Measurements from ENCODE around the gene LGI4. TPM values are rescaled to one million over a fixed set of nuclear protein-coding genes. Genes with fewer than 3 reads are reported as not detected.

LGI4 gene
- total and polyA plus RNA-seq, 12 donors: 0.17 to 22.4 (median 1.5) TPM

GRCh38 chr19:35076657-35077056, 58.2 kb downstream of the LGI4 start:
- Histone ChIP-seq H3K9me3 (replicated peaks in 1 of 3) (no peaks in the 10 kb centered on the region), H3K4me1 (replicated peaks in 1 of 2) (no peaks in the 10 kb centered on the region), H3K27ac (no peak overlapping the region), H3K27me3 (peaks cover 3% of the 10 kb centered on the region), H3K4me3 (no peak overlapping the region), H3K36me3 (replicated peaks in 1 of 2) (no peaks in the 10 kb centered on the region)
- TF ChIP-seq POLR2A (IDR thresholded peaks at IDR 0.05) (no peak), CTCF (IDR thresholded peaks at IDR 0.05) (no peak)
- WGBS, 4 donors: 66 to 84% (median 77%) methylated on average over 5 to 8 of the region's 8 CpGs
- intact Hi-C loops (cut with DNase I): no loop called here
- no peak for DNase-seq

- DNase-seq: no peak
- Histone ChIP-seq H3K27me3 (peaks cover 3% of the 10 kb centered on the region), H3K9me3 (replicated peaks in 1 of 3) (no peaks in the 10 kb centered on the region), H3K4me1 (replicated peaks in 1 of 2) (no peaks in the 10 kb centered on the region), H3K36me3 (replicated peaks in 1 of 2) (no peaks in the 10 kb centered on the region), H3K4me3 (no peak overlapping the region), H3K27ac (no peak overlapping the region)
- 80 to 100% (median 90%) methylated on average over 2 to 6 of the region's 6 CpGs for WGBS, 4 donors
- intact Hi-C loops (cut with DNase I): no loop called here
- TF ChIP-seq CTCF (IDR thresholded peaks at IDR 0.05) (no peak), POLR2A (IDR thresholded peaks at IDR 0.05) (no peak)
Measured at GRCh38 chr19:35076026-35076370, 58.9 kb downstream of the LGI4 start.

- peaks cover 3% of the 10 kb centered on the region for H3K27me3 ChIP-seq
- H3K4me1 ChIP-seq (replicated peaks in 1 of 2): no peaks in the 10 kb centered on the region
- no peaks in the 10 kb centered on the region for H3K9me3 ChIP-seq (replicated peaks in 1 of 3)
- H3K36me3 ChIP-seq (replicated peaks in 1 of 2): no peaks in the 10 kb centered on the region
- 83 to 89% (median 87%) methylated on average over 15 to 21 of the region's 21 CpGs for WGBS, 4 donors
- DNase-seq: no peak
- intact Hi-C loops (cut with DNase I): no loop called here
- H3K27ac ChIP-seq: no peak overlapping the region
- H3K4me3 ChIP-seq: no peak overlapping the region
- no peak for TF ChIP-seq POLR2A (IDR thresholded peaks at IDR 0.05)
- no peak for TF ChIP-seq CTCF (IDR thresholded peaks at IDR 0.05)
Measured at GRCh38 chr19:35075202-35076025, 59.4 kb downstream of the LGI4 start.

Small RNAs within 50 kb of the gene (small RNA-seq; reads per million reads assigned to genes)
- gene AC020907.2: 0 reads per million in 2 donors

Other genes with a start within 250 kb of the LGI4 start
- 1 to 10 TPM; 2.1 to 5.6 (median 3.6) TPM for gene ZNF30, start 208.2 kb downstream of the LGI4 start, total RNA-seq
- gene ZNF30, start 208.2 kb downstream of the LGI4 start, polyA plus RNA-seq: 1 to 10 TPM; 2.8 to 5.3 (median 3.6) TPM
- gene ZNF792, start 170.8 kb downstream of the LGI4 start, total RNA-seq: 1 to 10 TPM; 3.3 to 8.4 (median 6.8) TPM
- gene ZNF792, start 170.8 kb downstream of the LGI4 start, polyA plus RNA-seq: 1 to 10 TPM in 1 of 3 donors, under 1 TPM in 2; 0.61 to 2.1 (median 0.97) TPM
- gene GRAMD1A, start 134.7 kb downstream of the LGI4 start, total RNA-seq: 100 to 1,000 TPM in 1 of 9 donors, 10 to 100 TPM in 8; 31.2 to 101 (median 79.4) TPM
- 100 to 1,000 TPM in 1 of 3 donors, 10 to 100 TPM in 2; 41.5 to 125 (median 74.9) TPM for gene GRAMD1A, start 134.7 kb downstream of the LGI4 start, polyA plus RNA-seq
- 10 to 100 TPM in 6 of 9 donors, 1 to 10 TPM in 2, under 1 TPM in 1; 0.83 to 34.5 (median 15.7) TPM for gene SCN1B, start 104.6 kb downstream of the LGI4 start, total RNA-seq
- gene SCN1B, start 104.6 kb downstream of the LGI4 start, polyA plus RNA-seq: 10 to 100 TPM in 2 of 3 donors, 1 to 10 TPM in 1; 4.4 to 13.2 (median 11.6) TPM
- gene HPN, start 93.3 kb downstream of the LGI4 start, total RNA-seq: 1 to 10 TPM in 2 of 9 donors, under 1 TPM in 6, not detected in 1; 0.20 to 2.6 (median 0.78) TPM
- 1 to 10 TPM in 1 of 3 donors, under 1 TPM in 1, not detected in 1; 0.88 to 1.7 TPM for gene HPN, start 93.3 kb downstream of the LGI4 start, polyA plus RNA-seq
- 1 to 10 TPM in 2 of 9 donors, under 1 TPM in 3, not detected in 4; 0.34 to 4.6 (median 0.75) TPM for gene FXYD3, start 19.2 kb downstream of the LGI4 start, total RNA-seq
- 1 to 10 TPM in 2 of 3 donors, under 1 TPM in 1; 0.35 to 4.0 (median 4.0) TPM for gene FXYD3, start 19.2 kb downstream of the LGI4 start, polyA plus RNA-seq
- 10 to 100 TPM in 3 of 9 donors, 1 to 10 TPM in 5, not detected in 1; 2.0 to 16.1 (median 6.6) TPM for gene FXYD1, start 3.8 kb upstream of the LGI4 start, total RNA-seq
- gene FXYD1, start 3.8 kb upstream of the LGI4 start, polyA plus RNA-seq: 10 to 100 TPM in 2 of 3 donors, 1 to 10 TPM in 1; 5.5 to 58.6 (median 45.7) TPM
- gene FXYD7, start 8.2 kb upstream of the LGI4 start, total RNA-seq: under 1 TPM in 1 of 9 donors, not detected in 8; 0.39 TPM
- gene FXYD7, start 8.2 kb upstream of the LGI4 start, polyA plus RNA-seq: under 1 TPM in 2 of 3 donors, not detected in 1; 0.64 to 0.67 TPM
- 10 to 100 TPM in 8 of 9 donors, 1 to 10 TPM in 1; 4.2 to 68.4 (median 30.4) TPM for gene FXYD5, start 19.7 kb upstream of the LGI4 start, total RNA-seq
- 100 to 1,000 TPM in 1 of 3 donors, 10 to 100 TPM in 2; 34.6 to 123 (median 84.2) TPM for gene FXYD5, start 19.7 kb upstream of the LGI4 start, polyA plus RNA-seq
- gene FAM187B, start 93.7 kb upstream of the LGI4 start, total RNA-seq: under 1 TPM in 2 of 9 donors, not detected in 7; 0.06 to 0.18 TPM
- under 1 TPM in 2 of 3 donors, not detected in 1; 0.13 to 0.48 TPM for gene FAM187B, start 93.7 kb upstream of the LGI4 start, polyA plus RNA-seq
- gene LSR, start 113.9 kb upstream of the LGI4 start, total RNA-seq: 100 to 1,000 TPM in 1 of 9 donors, 10 to 100 TPM in 8; 30.2 to 106 (median 54.7) TPM
- 10 to 100 TPM in 2 of 3 donors, 1 to 10 TPM in 1; 8.2 to 87.8 (median 62.7) TPM for gene LSR, start 113.9 kb upstream of the LGI4 start, polyA plus RNA-seq
- 100 to 1,000 TPM in 8 of 9 donors, 10 to 100 TPM in 1; 50.6 to 220 (median 145) TPM for gene USF2, start 133.9 kb upstream of the LGI4 start, total RNA-seq
- gene USF2, start 133.9 kb upstream of the LGI4 start, polyA plus RNA-seq: 100 to 1,000 TPM; 116 to 302 (median 169) TPM
- 1 to 10 TPM in 2 of 9 donors, under 1 TPM in 3, not detected in 4; 0.57 to 1.7 (median 0.90) TPM for gene HAMP, start 147.5 kb upstream of the LGI4 start, total RNA-seq
- 1 to 10 TPM in 2 of 3 donors, under 1 TPM in 1; 0.84 to 9.3 (median 1.5) TPM for gene HAMP, start 147.5 kb upstream of the LGI4 start, polyA plus RNA-seq
- 10 to 100 TPM in 1 of 9 donors, 1 to 10 TPM in 6, under 1 TPM in 1, not detected in 1; 0.45 to 45.0 (median 4.4) TPM for gene MAG, start 157.1 kb upstream of the LGI4 start, total RNA-seq
- under 1 TPM; 0.33 to 0.88 (median 0.40) TPM for gene MAG, start 157.1 kb upstream of the LGI4 start, polyA plus RNA-seq
- gene CD22, start 194.1 kb upstream of the LGI4 start, total RNA-seq: 10 to 100 TPM in 2 of 9 donors, 1 to 10 TPM in 7; 1.8 to 16.1 (median 7.3) TPM
- 1 to 10 TPM; 3.5 to 6.4 (median 4.2) TPM for gene CD22, start 194.1 kb upstream of the LGI4 start, polyA plus RNA-seq
- under 1 TPM in 1 of 9 donors, not detected in 8; 0.11 TPM for gene FFAR1, start 212.8 kb upstream of the LGI4 start, total RNA-seq
- under 1 TPM in 1 of 3 donors, not detected in 2; 0.03 TPM for gene FFAR1, start 212.8 kb upstream of the LGI4 start, polyA plus RNA-seq
- under 1 TPM in 2 of 9 donors, not detected in 7; 0.11 to 0.18 TPM for gene FFAR3, start 223.4 kb upstream of the LGI4 start, total RNA-seq
- under 1 TPM in 2 of 3 donors, not detected in 1; 0.16 to 0.17 TPM for gene FFAR3, start 223.4 kb upstream of the LGI4 start, polyA plus RNA-seq
- not detected for gene GPR42, start 236.0 kb upstream of the LGI4 start, total RNA-seq
- not detected for gene GPR42, start 236.0 kb upstream of the LGI4 start, polyA plus RNA-seq